Heart left ventricle (tissue), 13 donors: ENCODE measurements around the gene ACP2.

ENCODE experiments used
- POLR2A ChIP-seq, 2 donors: fragments of 450-650 bp; IDR thresholded peaks; one replicate each; pipeline ENCODE4 v1.6.1; 2017; ENCODE audit warnings: antibody characterized with exemption in 2 of 2, mild to moderate bottlenecking in 2 of 2, moderate library complexity in 2 of 2
- TF ChIP-seq, protein P1 (sequence below), 12 donors: fragments of 200-600 bp; sonication (generic) in 4 of 12; IDR thresholded peaks; one replicate each; pipeline versions ENCODE4 v1.5.0 to v1.8.0; 2018 to 2022; ENCODE audit warnings: antibody characterized with exemption in 12 of 12, mild to moderate bottlenecking in 5 of 12
- donor health status: ischemic (EF 13 %, LVEDD 7.1; RV severe dilation, severe dysfunction).
- donor health status: DM: no; HTN: yes; CAD: no.
- donor health status: DM: no; HTN: no; CAD: no.
- donor health status: ischemic (EF 25% LVEDD 6.9; RV normal size, moderate dysfunction).
- donor health status: ischemic (EF 25% LVEDD 5.7; RV mildly dilated, moderate dysfunction).
- donor health status: ischemic (EF 35%, LVEDD 5.7; RV mildly dilated, moderate dysfunction).
- donor health status: nonischemic (EF 11% LVEDD 7.7; RV severe dilation, severe dysfunction).
- donor health status: DM: yes; HTN: yes; CAD: no.
- donor health status: PGD.
- donor health status: ischemic (EF 29% LVEDD 5.4; RV normal size, mild dysfunction).
- donor health status: nonischemic (EF 23%, LVEDD 6.1; RV moderate dilation, normal function).

DNA sequence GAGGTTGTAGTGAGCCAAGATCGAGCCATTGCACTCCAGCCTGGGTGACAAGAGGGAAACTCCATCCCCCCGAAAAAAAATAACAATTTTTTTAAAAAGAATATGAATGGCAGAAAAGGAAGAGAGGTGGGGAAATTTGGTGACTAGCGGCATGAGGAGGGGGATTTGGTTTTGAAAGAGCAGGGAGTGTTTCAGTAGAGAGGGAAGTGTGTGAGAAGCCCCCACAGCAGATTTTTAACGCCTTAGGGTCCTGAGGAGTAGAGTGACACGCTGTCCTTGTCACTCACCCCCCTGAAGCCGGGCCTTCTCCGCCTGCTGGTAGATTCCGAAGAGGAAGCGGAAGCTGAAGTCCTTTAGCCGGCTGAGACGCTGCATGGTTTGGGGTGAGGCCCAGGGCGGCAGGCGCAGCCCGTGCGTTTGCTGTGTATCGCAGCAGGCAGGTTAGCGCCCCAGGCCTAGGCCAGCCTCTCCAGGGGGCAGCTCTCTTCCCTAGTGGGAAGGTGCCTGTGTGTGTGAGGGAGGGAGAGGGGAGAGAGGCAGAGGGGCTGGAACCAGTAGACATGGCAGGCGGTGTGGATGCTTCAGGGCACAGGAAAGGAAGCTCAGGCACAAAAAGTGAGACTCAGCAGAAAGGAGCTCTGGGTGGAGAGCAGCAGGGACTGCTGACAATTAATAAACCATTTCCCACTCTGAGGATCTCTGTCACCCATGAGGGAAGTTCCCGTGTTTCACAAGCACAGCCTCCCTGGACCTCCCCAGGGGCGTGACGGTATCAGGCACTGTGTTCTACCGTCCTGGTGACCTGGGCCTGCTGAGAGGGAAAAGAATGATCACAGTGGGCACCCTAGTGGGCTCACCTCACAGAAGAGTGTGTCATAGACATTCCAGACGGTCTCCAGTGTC, 3.9 kb downstream of the ACP2 start:
- TF ChIP-seq, protein P1, sequence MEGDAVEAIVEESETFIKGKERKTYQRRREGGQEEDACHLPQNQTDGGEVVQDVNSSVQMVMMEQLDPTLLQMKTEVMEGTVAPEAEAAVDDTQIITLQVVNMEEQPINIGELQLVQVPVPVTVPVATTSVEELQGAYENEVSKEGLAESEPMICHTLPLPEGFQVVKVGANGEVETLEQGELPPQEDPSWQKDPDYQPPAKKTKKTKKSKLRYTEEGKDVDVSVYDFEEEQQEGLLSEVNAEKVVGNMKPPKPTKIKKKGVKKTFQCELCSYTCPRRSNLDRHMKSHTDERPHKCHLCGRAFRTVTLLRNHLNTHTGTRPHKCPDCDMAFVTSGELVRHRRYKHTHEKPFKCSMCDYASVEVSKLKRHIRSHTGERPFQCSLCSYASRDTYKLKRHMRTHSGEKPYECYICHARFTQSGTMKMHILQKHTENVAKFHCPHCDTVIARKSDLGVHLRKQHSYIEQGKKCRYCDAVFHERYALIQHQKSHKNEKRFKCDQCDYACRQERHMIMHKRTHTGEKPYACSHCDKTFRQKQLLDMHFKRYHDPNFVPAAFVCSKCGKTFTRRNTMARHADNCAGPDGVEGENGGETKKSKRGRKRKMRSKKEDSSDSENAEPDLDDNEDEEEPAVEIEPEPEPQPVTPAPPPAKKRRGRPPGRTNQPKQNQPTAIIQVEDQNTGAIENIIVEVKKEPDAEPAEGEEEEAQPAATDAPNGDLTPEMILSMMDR (IDR thresholded peaks at IDR 0.05) = no peak
- TF ChIP-seq POLR2A (IDR thresholded peaks at IDR 0.05) = no peak
